Smooth muscle cell (in vitro differentiated cells): Measurements from ENCODE around the gene MAGI3. TPM values are rescaled to one million over a fixed set of nuclear protein-coding genes. Genes with fewer than 3 reads are reported as not detected.

Experiments used
- DNase-seq: peaks from one replicate; lab custom pipeline; 2025; ENCODE audit not compliant: unreplicated experiment; lab: John Stamatoyannopoulos, UW
- H2AFZ ChIP-seq: fragments of 200-600 bp; sonication (generic); 2 replicates; pipeline ENCODE4 v1.6.0; 2016; ENCODE audit warnings: antibody characterized with exemption, low read depth, mild to moderate bottlenecking
- H3F3A ChIP-seq: fragments of 200-600 bp; sonication (generic); 2 replicates; pipeline ENCODE4 v1.6.0; 2017; ENCODE audit warnings: antibody characterized with exemption, low read depth
- H3K27ac ChIP-seq: fragments of 200-600 bp; sonication (generic); 2 replicates; pipeline ENCODE4 v1.5.1; 2016; ENCODE audit warnings: low read depth, mild to moderate bottlenecking
- H3K27me3 ChIP-seq: fragments of 200-600 bp; sonication (generic); 2 replicates; pipeline ENCODE4 v1.6.1; 2016; ENCODE audit warnings: low read depth, mild to moderate bottlenecking
- H3K36me3 ChIP-seq: fragments of 200-600 bp; sonication (generic); 2 replicates; pipeline ENCODE4 v1.5.1; 2016; ENCODE audit warnings: low read depth
- H3K4me1 ChIP-seq: fragments of 200-600 bp; sonication (generic); 2 replicates; pipeline ENCODE4 v1.5.1; 2016; ENCODE audit warnings: low read depth
- H3K4me2 ChIP-seq: fragments of 200-600 bp; sonication (generic); 2 replicates; pipeline ENCODE4 v1.6.0; 2016; ENCODE audit warnings: mild to moderate bottlenecking
- H3K4me3 ChIP-seq: fragments of 200-600 bp; sonication (generic); 2 replicates; pipeline ENCODE4 v1.5.1; 2016; ENCODE audit warnings: mild to moderate bottlenecking
- H3K79me2 ChIP-seq: fragments of 200-600 bp; sonication (generic); 2 replicates; pipeline ENCODE4 v1.6.0; 2016; ENCODE audit warnings: low read depth, mild to moderate bottlenecking
- H3K9ac ChIP-seq: fragments of 200-600 bp; sonication (generic); 2 replicates; pipeline ENCODE4 v1.6.0; 2016; ENCODE audit warnings: low read depth
- H3K9me3 ChIP-seq: fragments of 200-600 bp; sonication (generic); replicated peaks from 2 replicates; pipeline ENCODE4 v1.5.1; 2016; ENCODE audit warnings: low read depth
- H4K20me1 ChIP-seq: fragments of 200-600 bp; sonication (generic); 2 replicates; pipeline ENCODE4 v1.6.0; 2016; ENCODE audit warnings: low read depth
- WGBS: methylation state at CpG from one replicate; pipeline ENCODE4 v1.1.7; 2016; ENCODE audit warnings: low lambda C conversion rate; 5-methylcytosine and 5-hydroxymethylcytosine counted together
- polyA plus RNA-seq: library from polyadenylated mRNA; unstranded; fragments of >200 nt; fragmentation: Nextera tagmentation; extraction: Ambion mirVana; gene quantifications from 2 replicates; pipeline ENCODE4 v1.2.1, GENCODE V29; 2016
- total RNA-seq: library from RNA; depleted of rRNA; stranded (reverse); fragments of >200 nt; gene quantifications from 2 replicates; pipeline ENCODE4 v1.2.3, GENCODE V29; 2014
- TF ChIP-seq, protein P1 (sequence below): fragments of 200-600 bp; sonication (generic); IDR thresholded peaks from 2 replicates; pipeline ENCODE4 v1.5.1; 2017; ENCODE audit warnings: borderline replicate concordance, mild to moderate bottlenecking, antibody characterized with exemption; ENCODE audit not compliant: insufficient read depth, poor library complexity, severe bottlenecking

The MAGI3 gene
- total and polyA plus RNA-seq, 2 experiments from 2014 or later, result 10.9 to 19.1 TPM

DNA sequence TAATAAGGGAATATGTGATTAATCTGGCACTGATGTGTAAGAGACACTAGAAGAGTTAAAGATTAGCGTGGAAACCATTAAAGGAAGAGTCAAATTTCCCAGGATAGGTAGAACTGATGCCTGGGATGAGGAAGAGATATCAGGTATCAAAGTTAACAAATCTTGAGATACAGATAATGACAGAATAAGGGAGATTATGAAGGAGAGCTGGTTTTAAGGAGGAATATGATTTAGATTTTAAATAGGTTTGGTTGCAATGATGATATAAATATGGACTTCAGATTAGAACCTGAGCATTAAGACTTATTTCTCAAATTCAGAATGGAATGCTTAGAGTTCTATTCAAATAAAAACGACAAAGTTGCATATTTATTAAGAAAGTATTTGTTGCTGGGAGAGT lies 26.2 kb downstream of the MAGI3 start:
- H3K79me2 ChIP-seq, result peaks cover 75% of the 10 kb centered on the region
- 93% methylated on average over 2 of the region's 2 CpGs for WGBS

DNA sequence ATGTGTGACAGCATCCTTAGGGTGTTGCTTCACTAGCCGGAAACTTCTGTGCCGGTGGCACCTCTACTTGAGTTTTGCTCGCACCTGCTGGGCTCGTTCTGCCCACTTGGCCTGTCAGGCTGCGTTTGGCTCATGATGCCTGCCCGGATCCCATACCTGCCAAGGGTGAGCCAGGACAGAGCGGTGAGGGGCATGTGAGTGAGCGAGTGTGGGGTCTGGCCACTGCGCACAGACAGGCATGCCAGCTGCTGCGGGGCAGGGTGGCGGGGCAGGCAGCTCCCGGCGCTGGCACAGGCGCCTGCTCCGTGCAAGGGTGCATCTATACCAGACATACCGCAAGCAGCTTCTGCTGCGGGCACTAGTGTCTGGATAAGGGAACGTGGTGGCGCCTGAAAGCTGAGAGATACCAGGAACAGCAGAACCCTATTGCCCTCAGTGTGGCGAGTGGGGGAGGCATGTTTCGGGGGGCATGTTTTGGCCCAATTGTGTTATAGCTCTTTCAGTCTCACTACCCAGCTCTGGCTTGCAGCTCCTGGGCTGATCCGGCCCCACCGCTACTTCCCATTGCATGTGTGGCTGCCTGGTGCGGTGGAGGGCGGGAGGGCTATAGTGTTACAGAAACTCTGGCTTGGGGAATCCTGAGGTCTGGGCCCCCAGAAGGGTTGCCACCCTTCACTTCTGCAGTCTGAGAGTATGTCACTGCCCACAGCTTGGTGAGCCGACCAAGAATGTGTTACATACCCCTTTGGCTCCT lies 32.2 kb downstream of the MAGI3 start:
- H3K27ac ChIP-seq, result no peak overlapping the region
- peaks cover 3% of the 10 kb centered on the region for H3F3A ChIP-seq
- H3K36me3 ChIP-seq, result no peaks in the 10 kb centered on the region
- no peak overlapping the region for H3K9ac ChIP-seq
- no peak for DNase-seq
- no peaks in the 10 kb centered on the region for H3K9me3 ChIP-seq
- no peak overlapping the region for H2AFZ ChIP-seq
- H3K4me3 ChIP-seq, result no peak overlapping the region
- peaks cover 73% of the 10 kb centered on the region for H3K79me2 ChIP-seq
- no peaks in the 10 kb centered on the region for H3K4me1 ChIP-seq
- no peak overlapping the region for H3K4me2 ChIP-seq
- H4K20me1 ChIP-seq, result peaks cover 15% of the 10 kb centered on the region
- TF ChIP-seq, protein P1, sequence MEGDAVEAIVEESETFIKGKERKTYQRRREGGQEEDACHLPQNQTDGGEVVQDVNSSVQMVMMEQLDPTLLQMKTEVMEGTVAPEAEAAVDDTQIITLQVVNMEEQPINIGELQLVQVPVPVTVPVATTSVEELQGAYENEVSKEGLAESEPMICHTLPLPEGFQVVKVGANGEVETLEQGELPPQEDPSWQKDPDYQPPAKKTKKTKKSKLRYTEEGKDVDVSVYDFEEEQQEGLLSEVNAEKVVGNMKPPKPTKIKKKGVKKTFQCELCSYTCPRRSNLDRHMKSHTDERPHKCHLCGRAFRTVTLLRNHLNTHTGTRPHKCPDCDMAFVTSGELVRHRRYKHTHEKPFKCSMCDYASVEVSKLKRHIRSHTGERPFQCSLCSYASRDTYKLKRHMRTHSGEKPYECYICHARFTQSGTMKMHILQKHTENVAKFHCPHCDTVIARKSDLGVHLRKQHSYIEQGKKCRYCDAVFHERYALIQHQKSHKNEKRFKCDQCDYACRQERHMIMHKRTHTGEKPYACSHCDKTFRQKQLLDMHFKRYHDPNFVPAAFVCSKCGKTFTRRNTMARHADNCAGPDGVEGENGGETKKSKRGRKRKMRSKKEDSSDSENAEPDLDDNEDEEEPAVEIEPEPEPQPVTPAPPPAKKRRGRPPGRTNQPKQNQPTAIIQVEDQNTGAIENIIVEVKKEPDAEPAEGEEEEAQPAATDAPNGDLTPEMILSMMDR, result no peak
- no peaks in the 10 kb centered on the region for H3K27me3 ChIP-seq
- WGBS, result 98% methylated on average over 26 of the region's 26 CpGs

More for the DNA sequence above, 26.2 kb downstream of the MAGI3 start:
- Histone ChIP-seq H2AFZ (no peak overlapping the region), H4K20me1 (peaks cover 45% of the 10 kb centered on the region), H3K27ac (no peak overlapping the region), H3K27me3 (no peaks in the 10 kb centered on the region), H3K9me3 (no peaks in the 10 kb centered on the region), H3K4me2 (no peak overlapping the region), H3K4me1 (no peaks in the 10 kb centered on the region), H3K36me3 (no peaks in the 10 kb centered on the region), H3K4me3 (no peak overlapping the region), H3F3A (peaks cover 15% of the 10 kb centered on the region), H3K9ac (no peak overlapping the region)
- DNase-seq, result no peak
- TF ChIP-seq, protein P1, result no peak

DNA sequence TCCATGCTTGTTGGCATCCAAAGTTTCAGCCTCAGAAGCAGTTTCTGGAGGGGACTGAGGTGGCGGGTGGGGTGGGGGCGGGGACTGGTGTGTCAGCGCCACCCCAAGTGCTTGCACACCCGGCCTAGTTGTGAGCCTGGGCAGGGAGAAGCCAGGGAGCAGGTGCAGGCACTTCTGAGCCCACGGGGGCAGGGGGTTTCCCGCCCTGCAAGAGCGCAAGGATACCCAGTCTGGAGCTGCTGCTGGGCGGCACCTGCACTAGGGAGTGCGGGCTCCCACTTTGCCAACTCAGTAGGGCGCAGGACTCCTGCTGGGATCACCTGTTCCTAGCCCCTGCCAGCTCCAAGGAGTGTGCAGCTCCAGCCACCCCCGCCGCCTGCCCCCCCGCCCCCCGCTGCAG lies 33.5 kb downstream of the MAGI3 start:
- Histone ChIP-seq H3K4me1 (no peaks in the 10 kb centered on the region), H4K20me1 (peaks cover 12% of the 10 kb centered on the region), H3K79me2 (peaks cover 75% of the 10 kb centered on the region), H2AFZ (no peak overlapping the region), H3K4me3 (no peak overlapping the region), H3K27ac (no peak overlapping the region), H3K9ac (no peak overlapping the region), H3K4me2 (no peak overlapping the region), H3K36me3 (no peaks in the 10 kb centered on the region), H3F3A (no peaks in the 10 kb centered on the region), H3K27me3 (no peaks in the 10 kb centered on the region), H3K9me3 (no peaks in the 10 kb centered on the region)
- DNase-seq, result no peak
- TF ChIP-seq, protein P1, result no peak
- WGBS, result 97% methylated on average over 10 of the region's 14 CpGs
